H1 (cell line): ENCODE data around the gene DDX51. TPM values are rescaled to one million over a fixed set of nuclear protein-coding genes. Genes with fewer than 3 reads are reported as not detected.

ENCODE experiments used
- CTCF ChIA-PET: fragments of 300-600 bp; sonication (Branson Sonifier 250); formaldehyde crosslinking; loops from one replicate; lab custom pipeline; 2021; ENCODE audit not compliant: partially characterized antibody; lab: Charles Lee
- POLR2A ChIA-PET: fragments of 300-600 bp; sonication (Branson Sonifier 250); formaldehyde crosslinking; loops from one replicate; lab custom pipeline; 2021; ENCODE audit warnings: inconsistent platforms; ENCODE audit not compliant: partially characterized antibody; lab: Charles Lee
- DNase-seq, 2 experiments: peaks; one replicate each; pipeline versions ENCODE4 v3.0.0 to v3.0.0-alpha.2; 2010 to 2022; ENCODE audit warnings: low spot score in 2 of 2, low read depth in 1 of 2, mixed read lengths in 1 of 2
- FAIRE-seq: peaks from 2 replicates; lab custom pipeline; 2011; peaks lifted over from hg19 to GRCh38; lab: Jason Lieb, UNC
- H2AFZ ChIP-seq: 2 replicates; pipeline ENCODE4 v1.8.1; 2012; ENCODE audit warnings: low read length, inconsistent platforms
- H2AK5ac ChIP-seq: 2 replicates; pipeline ENCODE4 v1.6.1; 2013; ENCODE audit warnings: low read depth, low read length
- H2BK120ac ChIP-seq: replicated peaks from 2 replicates; pipeline ENCODE3; 2013; ENCODE audit warnings: low read depth, low read length, inconsistent platforms
- H2BK12ac ChIP-seq: 2 replicates; pipeline ENCODE4 v1.6.1; 2013; ENCODE audit warnings: low read depth, low read length
- H2BK15ac ChIP-seq: 2 replicates; pipeline ENCODE4 v1.6.1; 2013; ENCODE audit warnings: low read length
- H2BK20ac ChIP-seq: 2 replicates; pipeline ENCODE4 v1.6.1; 2013; ENCODE audit warnings: low read length
- H2BK5ac ChIP-seq: 2 replicates; pipeline ENCODE4 v1.6.1; 2013; ENCODE audit warnings: low read depth, low read length
- H3K14ac ChIP-seq: 2 replicates; pipeline ENCODE4 v1.6.1; 2013; ENCODE audit warnings: inconsistent platforms; ENCODE audit not compliant: insufficient read length
- H3K18ac ChIP-seq: 2 replicates; pipeline ENCODE4 v1.6.1; 2013; ENCODE audit warnings: low read length; ENCODE audit errors: extremely low read depth
- H3K23ac ChIP-seq: 2 replicates; pipeline ENCODE4 v1.6.1; 2013; ENCODE audit warnings: inconsistent platforms; ENCODE audit not compliant: insufficient read length
- H3K23me2 ChIP-seq: 2 replicates; pipeline ENCODE4 v1.6.1; 2013; ENCODE audit warnings: low read depth, low read length
- H3K27ac ChIP-seq: 2 replicates; pipeline ENCODE4 v1.6.1; 2011; ENCODE audit warnings: low read depth, low read length, inconsistent platforms
- H3K27me3 ChIP-seq, 4 experiments: replicated peaks in 1 of 4; 1 replicate in 1 of 4; 2 replicates in 3 of 4; pipeline versions ENCODE4 v1.6.1 to v1.8.1; 2011 to 2013; ENCODE audit warnings: low read length in 3 of 4, mild to moderate bottlenecking in 3 of 4, inconsistent platforms in 2 of 4, mixed read lengths in 2 of 4, moderate library complexity in 1 of 4; ENCODE audit not compliant: control insufficient read depth in 3 of 4, insufficient read depth in 3 of 4; ENCODE audit errors: extremely low read depth in 1 of 4
- H3K36me3 ChIP-seq, 4 experiments: 2 replicates each; pipeline versions ENCODE4 v1.6.1 to v1.8.1; 2011 to 2013; ENCODE audit warnings: mild to moderate bottlenecking in 4 of 4, low read length in 3 of 4, moderate library complexity in 2 of 4, control low read depth in 1 of 4, inconsistent platforms in 1 of 4; ENCODE audit not compliant: insufficient read depth in 4 of 4, control insufficient read depth in 2 of 4
- H3K4ac ChIP-seq: replicated peaks from 2 replicates; pipeline ENCODE3; 2013; ENCODE audit warnings: low read length, low read depth, mixed read lengths, inconsistent platforms; ENCODE audit not compliant: insufficient read length
- H3K4me1 ChIP-seq, 4 experiments: replicated peaks in 1 of 4; 1 replicate in 1 of 4; 2 replicates in 3 of 4; pipeline versions ENCODE4 v1.6.1 to v1.8.1; 2011 to 2013; ENCODE audit warnings: low read length in 3 of 4, inconsistent platforms in 2 of 4, mixed read lengths in 1 of 4; ENCODE audit not compliant: insufficient read depth in 4 of 4, control insufficient read depth in 3 of 4
- H3K4me2 ChIP-seq, 2 experiments: 2 replicates each; pipeline versions ENCODE4 v1.6.1 to v1.8.1; 2011 to 2013; ENCODE audit warnings: low read depth in 2 of 2, low read length in 2 of 2, control low read depth in 1 of 2, inconsistent platforms in 1 of 2, mild to moderate bottlenecking in 1 of 2; ENCODE audit not compliant: insufficient read depth in 1 of 2
- H3K4me3 ChIP-seq, 4 experiments: fragments of 200-600, 300-600 bp in 1 of 4; sonication (generic), shearing (Covaris generic), sonication (Bioruptor Twin) in 1 of 4; 2 replicates each; pipeline versions ENCODE4 v1.5.1 to v1.8.1; 2011 to 2016; ENCODE audit warnings: low read length in 4 of 4, low read depth in 3 of 4, control low read depth in 2 of 4, inconsistent platforms in 2 of 4, mild to moderate bottlenecking in 2 of 4, mixed read lengths in 1 of 4, moderate library complexity in 1 of 4; ENCODE audit not compliant: insufficient read depth in 2 of 4; ENCODE audit errors: extremely low read depth in 1 of 4
- H3K56ac ChIP-seq: replicated peaks from 2 replicates; pipeline ENCODE3; 2013; ENCODE audit warnings: low read depth, mild to moderate bottlenecking, mixed read lengths, low read length, inconsistent platforms; ENCODE audit not compliant: insufficient read length
- H3K79me1 ChIP-seq: 2 replicates; pipeline ENCODE4 v1.6.1; 2013; ENCODE audit warnings: low read depth, low read length, control low read depth
- H3K79me2 ChIP-seq, 2 experiments: 2 replicates each; pipeline versions ENCODE4 v1.6.1 to v1.8.1; 2012 to 2013; ENCODE audit warnings: low read length in 2 of 2, mild to moderate bottlenecking in 2 of 2, inconsistent platforms in 1 of 2; ENCODE audit not compliant: insufficient read depth in 2 of 2, control insufficient read depth in 1 of 2
- H3K9ac ChIP-seq, 4 experiments: replicated peaks in 1 of 4; 1 replicate in 1 of 4; 2 replicates in 3 of 4; pipeline versions ENCODE4 v1.6.1 to v1.8.1; 2011 to 2013; ENCODE audit warnings: low read depth in 3 of 4, low read length in 3 of 4, control low read depth in 2 of 4, mild to moderate bottlenecking in 2 of 4, moderate library complexity in 2 of 4, inconsistent platforms in 1 of 4; ENCODE audit errors: extremely low read depth in 1 of 4
- H3K9me3 ChIP-seq, 2 experiments: 2 replicates each; pipeline versions ENCODE4 v1.6.1 to v1.8.1; 2012 to 2013; ENCODE audit warnings: mild to moderate bottlenecking in 2 of 2, moderate library complexity in 2 of 2, control low read depth in 1 of 2, inconsistent platforms in 1 of 2, low read depth in 1 of 2, low read length in 1 of 2, mixed read lengths in 1 of 2; ENCODE audit not compliant: insufficient read depth in 2 of 2
- H4K20me1 ChIP-seq, 2 experiments: replicated peaks in 1 of 2; 2 replicates each; pipeline versions ENCODE3 to v1.8.1; 2011 to 2013; ENCODE audit warnings: inconsistent platforms in 2 of 2, low read length in 2 of 2, mild to moderate bottlenecking in 1 of 2; ENCODE audit not compliant: insufficient read depth in 2 of 2, control insufficient read depth in 1 of 2
- H4K5ac ChIP-seq: 2 replicates; pipeline ENCODE4 v1.6.1; 2013; ENCODE audit warnings: low read length, low read depth, mixed read lengths, inconsistent platforms; ENCODE audit not compliant: insufficient read length
- H4K8ac ChIP-seq: 2 replicates; pipeline ENCODE4 v1.8.0; 2013; ENCODE audit warnings: mild to moderate bottlenecking, moderate library complexity, low read length, inconsistent platforms; ENCODE audit not compliant: insufficient read depth; ENCODE audit errors: extremely low read depth
- H4K91ac ChIP-seq: replicated peaks from 2 replicates; pipeline ENCODE3; 2013; ENCODE audit warnings: low read length, mixed read lengths, inconsistent platforms; ENCODE audit not compliant: insufficient read length
- CBX5 ChIP-seq: fragments of 300-800, 300-1000 bp; sonication (generic); IDR thresholded peaks from 2 replicates; pipeline ENCODE4 v1.7.1; 2016; ENCODE audit warnings: antibody characterized with exemption, low read length, low read depth
- CTBP2 ChIP-seq: IDR thresholded peaks from 2 replicates; pipeline ENCODE4 v1.7.0; 2011; ENCODE audit warnings: borderline replicate concordance, mild to moderate bottlenecking, moderate library complexity, mixed read lengths, low read length; ENCODE audit not compliant: insufficient read depth, insufficient read length
- EP300 ChIP-seq, 2 experiments: IDR thresholded peaks; 1 replicate in 1 of 2; 2 replicates in 1 of 2; pipeline ENCODE4 v1.6.1; 2011 to 2012; ENCODE audit warnings: low read depth in 2 of 2, low read length in 2 of 2, mild to moderate bottlenecking in 2 of 2, borderline replicate concordance in 1 of 2, inconsistent platforms in 1 of 2, moderate library complexity in 1 of 2
- JUND ChIP-seq: IDR thresholded peaks from 2 replicates; pipeline ENCODE4 v1.6.1; 2011; ENCODE audit warnings: mild to moderate bottlenecking, improper control_type of control experiment, low read length
- KDM4A ChIP-seq: IDR thresholded peaks from one replicate; pipeline ENCODE4 v1.7.1; 2012; ENCODE audit warnings: low read depth, mild to moderate bottlenecking, moderate library complexity, low read length, inconsistent platforms; ENCODE audit not compliant: severe bottlenecking
- KDM5A ChIP-seq: fragments of 200-600 bp; IDR thresholded peaks from 2 replicates; pipeline ENCODE4 v1.7.1; 2012; ENCODE audit warnings: mild to moderate bottlenecking, low read length, inconsistent platforms, mixed read lengths
- SIX5 ChIP-seq: IDR thresholded peaks from 2 replicates; pipeline ENCODE4 v1.6.1; 2011; ENCODE audit warnings: mild to moderate bottlenecking, low read depth, low read length
- WGBS, 2 experiments: shearing (Covaris generic) in 1 of 2; methylation state at CpG; one replicate each; pipeline versions ENCODE4 v1.1.6 to v1.1.7; 2013 to 2015; ENCODE audit warnings: low lambda C conversion rate in 2 of 2, mixed read lengths in 2 of 2, inconsistent platforms in 1 of 2, low coverage in 1 of 2, missing lambda C conversion rate in 1 of 2; ENCODE audit not compliant: insufficient replicate concordance in 2 of 2, insufficient coverage in 1 of 2, insufficient read length in 1 of 2; ENCODE audit errors: extremely low coverage in 1 of 2, missing lambda C conversion rate in 1 of 2; 5-methylcytosine and 5-hydroxymethylcytosine counted together
- polyA plus RNA-seq, 7 experiments: library from polyadenylated mRNA; depleted of rRNA in 3 of 7; stranded (reverse) in 5 of 7; unstranded in 2 of 7; fragments of >200 nt in 5 of 7; fragments of 200-250 nt in 2 of 7; gene quantifications; 1 replicate in 5 of 7; 2 replicates in 1 of 7; 4 replicates in 1 of 7; pipeline versions ENCODE4 v1.2.1 to v1.2.3, GENCODE V29; 2011 to 2013; ENCODE audit warnings: missing spikeins in 2 of 7, mixed read lengths in 2 of 7
- total RNA-seq: library from RNA; stranded (reverse); fragmentation: NEBNext Ultra II Directional; extraction: Animal tissue kit (Norgen Biotek cat#: 25700); gene quantifications from 2 replicates; pipeline ENCODE4 v1.2.1, GENCODE V29; 2021

The DDX51 gene
- total and polyA plus RNA-seq, 2 of the 8 experiments (the other 6 are each of a cell fraction or from before 2014, with no cell fraction given), result 11.2 to 24.4 TPM

DNA sequence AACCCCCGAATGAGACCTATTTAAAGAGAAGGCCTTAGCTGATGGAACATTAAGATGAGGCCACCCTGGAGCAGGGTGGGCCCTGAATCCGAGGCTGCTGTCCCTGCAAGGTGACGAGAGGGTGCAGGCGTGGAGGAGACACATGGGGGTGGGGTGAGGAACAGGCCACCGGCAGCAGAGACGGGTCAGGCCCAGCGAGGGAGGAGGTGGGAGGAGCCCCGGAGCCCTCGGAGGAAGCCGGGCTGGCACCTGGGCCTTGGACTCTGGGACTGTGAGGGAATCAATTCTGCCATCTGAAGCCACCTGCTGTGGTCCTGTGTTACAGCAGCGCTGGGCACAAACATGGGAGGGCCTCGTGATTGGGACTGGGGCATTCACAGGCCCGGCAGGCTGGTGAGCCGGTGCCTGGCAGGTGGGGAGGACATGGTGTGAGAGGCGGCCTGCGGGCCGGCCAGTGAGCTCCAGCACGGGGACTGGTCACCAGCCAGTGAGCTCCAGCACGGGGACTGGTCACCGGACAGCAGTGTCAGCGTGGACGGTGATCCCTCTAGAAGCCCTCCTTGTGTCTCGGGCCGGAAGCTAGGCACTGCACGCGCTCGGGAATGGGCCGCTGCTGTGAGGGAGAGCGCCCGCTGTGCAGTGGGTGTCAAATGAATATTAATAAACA lies 46.8 kb upstream of the DDX51 start:
- ChIA-PET POLR2A (no interaction called here), CTCF (interaction anchor here (0.9 to 1.6 kb wide), 4 partner anchors 11 to 31 kb away, joined by 3 read pairs; no protein-coding TSS in a partner anchor)
- Histone ChIP-seq H3K4ac (no peak overlapping the region), H2BK12ac (no peak overlapping the region), H2BK15ac (no peak overlapping the region), H2BK20ac (no peak overlapping the region), H3K4me2 (peak overlapping the region in 1 of 2 experiments; percentile 77; a peak in 1 of 4 replicates), H4K91ac (no peak overlapping the region), H3K23ac (no peak overlapping the region), H3K4me1 (peaks cover 0 to 13% (median 7%) of the 10 kb centered on the region in 4 experiments; a peak in 5 of 7 replicates), H3K18ac (no peak overlapping the region), H3K56ac (no peak overlapping the region), H3K14ac (no peak overlapping the region), H2BK120ac (no peak overlapping the region), H3K27ac (no peak overlapping the region), H2BK5ac (no peak overlapping the region), H3K4me3 (no peak overlapping the region), H2AFZ (no peak overlapping the region), H2AK5ac (no peak overlapping the region), H3K79me1 (no peaks in the 10 kb centered on the region), H4K5ac (no peak overlapping the region), H3K9ac (no peak overlapping the region), H3K36me3 (no peaks in the 10 kb centered on the region), H4K8ac (peak overlapping the region; percentile 43; the same call in 1 of the 2 replicates), H3K27me3 (peaks cover 4 to 68% (median 41%) of the 10 kb centered on the region in 4 experiments), H4K20me1 (peaks cover 0 to 2% of the 10 kb centered on the region in 2 experiments), H3K23me2 (peaks cover 7% of the 10 kb centered on the region; the same call in 1 of the 2 replicates), H3K9me3 (peaks cover 11 to 22% of the 10 kb centered on the region in 2 experiments), H3K79me2 (no peaks in the 10 kb centered on the region)
- 89% methylated on average over 30 of the region's 30 CpGs; no CpG with 5 or more reads in 1 of the 2 experiments for WGBS, 2 experiments
- FAIRE-seq, result no peak
- no peak for DNase-seq
- TF ChIP-seq SIX5 (no peak), JUND (no peak), KDM4A (no peak), CTBP2 (no peak), CBX5 (no peak), KDM5A (no peak), EP300 (IDR thresholded peaks at IDR 0.05; ENCODE audit: borderline replicate concordance in 1 of 2, low read depth in 2 of 2, low read length in 2 of 2) (no peak)
